Measurements from ENCODE around the gene SCGB2B2.

Gene SCGB2B2

GRCh38 chr19:34645551-34645950, 31.4 kb downstream of the SCGB2B2 start:
- DNase-seq (ENCODE audit: insufficient read length, low spot score) (no peak), FAIRE-seq (no peak)

GRCh38 chr19:34644991-34645461, 31.9 kb downstream of the SCGB2B2 start:
- no peak for FAIRE-seq
- no peak for TF ChIP-seq CTCF (IDR thresholded peaks at IDR 0.05; ENCODE audit: insufficient read depth, missing control alignments)
- no peak for DNase-seq (ENCODE audit: insufficient read length, low spot score)

More at GRCh38 chr19:34645551-34645950, 31.4 kb downstream of the SCGB2B2 start:
- TF ChIP-seq CTCF (IDR thresholded peaks at IDR 0.05; ENCODE audit: insufficient read depth, missing control alignments) = no peak

GRCh38 chr19:34642241-34642640, 34.7 kb downstream of the SCGB2B2 start:
- no peak for DNase-seq (ENCODE audit: insufficient read length, low spot score)
- FAIRE-seq = no peak
- TF ChIP-seq CTCF (IDR thresholded peaks at IDR 0.05; ENCODE audit: insufficient read depth, missing control alignments) = no peak

GRCh38 chr19:34639491-34640085, 37.4 kb downstream of the SCGB2B2 start:
- TF ChIP-seq CTCF (IDR thresholded peaks at IDR 0.05; ENCODE audit: insufficient read depth, missing control alignments) = peak; percentile 83
- DNase-seq (ENCODE audit: insufficient read length, low spot score) (no peak), FAIRE-seq (peak; percentile 66)

- TF ChIP-seq CTCF (IDR thresholded peaks at IDR 0.05; ENCODE audit: insufficient read depth, missing control alignments) = no peak
- no peak for DNase-seq (ENCODE audit: insufficient read length, low spot score)
- FAIRE-seq = no peak
Measured at GRCh38 chr19:34633802-34634201, 43.2 kb downstream of the SCGB2B2 start.
